Activated T-helper 17 cell treated with anti-CD3 and anti-CD28 coated beads, Interleukin-2, amount 50 U/mL, for 72 hours (primary cell): ENCODE data around the gene PROSER2. TPM values are rescaled to one million over a fixed set of nuclear protein-coding genes. Genes with fewer than 3 reads are reported as not detected.

Source experiments
- ATAC-seq: fragments of 150-1000 bp; cut with Tn5 transposase; replicated peaks from 2 replicates; pipeline ENCODE4 v1.10.0; 2021; ENCODE audit warnings: mild to moderate bottlenecking, moderate library complexity
- H3K27ac Mint-ChIP-seq: one replicate; pipeline ENCODE4 v1.8.0; 2022; ENCODE audit warnings: mixed read lengths
- H3K27me3 Mint-ChIP-seq: one replicate; pipeline ENCODE4 v1.8.0; 2022; ENCODE audit warnings: mixed read lengths
- H3K36me3 Mint-ChIP-seq: one replicate; pipeline ENCODE4 v1.8.0; 2022; ENCODE audit warnings: low read depth, mild to moderate bottlenecking, mixed read lengths
- H3K4me1 Mint-ChIP-seq: one replicate; pipeline ENCODE4 v1.8.0; 2022; ENCODE audit warnings: mixed read lengths
- H3K4me3 Mint-ChIP-seq: one replicate; pipeline ENCODE4 v1.8.0; 2022; ENCODE audit warnings: mild to moderate bottlenecking, mixed read lengths
- H3K9me3 Mint-ChIP-seq: one replicate; pipeline ENCODE4 v1.8.0; 2022; ENCODE audit warnings: mixed read lengths
- total RNA-seq, 2 donors: library from RNA; stranded (reverse); gene quantifications; one replicate each; pipeline ENCODE4 v1.2.3, GENCODE V29; 2022

The PROSER2 gene
- total RNA-seq, 2 donors from 2014 or later, result 0.37 to 1.6 TPM

DNA sequence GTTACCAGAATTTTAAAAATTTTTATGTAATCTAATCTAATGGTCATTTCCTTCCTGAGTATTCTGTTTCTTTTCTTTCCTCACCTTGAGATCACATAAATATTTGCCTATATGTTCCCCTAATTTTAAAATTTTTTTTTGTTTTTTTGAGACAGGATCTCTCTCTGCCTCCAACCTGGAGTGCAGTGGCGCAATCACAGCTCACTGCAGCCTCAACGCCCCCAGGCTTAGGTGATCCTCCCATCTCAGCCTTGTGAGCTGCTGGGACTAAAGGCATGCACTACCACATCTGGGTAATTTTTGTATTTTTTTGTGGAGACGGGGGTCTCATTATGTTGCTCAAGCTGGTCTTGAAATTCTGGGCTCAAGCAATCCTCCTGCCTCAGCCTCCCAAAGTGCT, 4.1 kb upstream of the PROSER2 start:
- Mint-ChIP-seq H3K27ac (no peak overlapping the region), H3K4me3 (no peak overlapping the region), H3K9me3 (no peaks in the 10 kb centered on the region), H3K4me1 (peaks cover 5% of the 10 kb centered on the region), H3K27me3 (peaks cover 15% of the 10 kb centered on the region), H3K36me3 (no peaks in the 10 kb centered on the region)
- no peak for ATAC-seq

DNA sequence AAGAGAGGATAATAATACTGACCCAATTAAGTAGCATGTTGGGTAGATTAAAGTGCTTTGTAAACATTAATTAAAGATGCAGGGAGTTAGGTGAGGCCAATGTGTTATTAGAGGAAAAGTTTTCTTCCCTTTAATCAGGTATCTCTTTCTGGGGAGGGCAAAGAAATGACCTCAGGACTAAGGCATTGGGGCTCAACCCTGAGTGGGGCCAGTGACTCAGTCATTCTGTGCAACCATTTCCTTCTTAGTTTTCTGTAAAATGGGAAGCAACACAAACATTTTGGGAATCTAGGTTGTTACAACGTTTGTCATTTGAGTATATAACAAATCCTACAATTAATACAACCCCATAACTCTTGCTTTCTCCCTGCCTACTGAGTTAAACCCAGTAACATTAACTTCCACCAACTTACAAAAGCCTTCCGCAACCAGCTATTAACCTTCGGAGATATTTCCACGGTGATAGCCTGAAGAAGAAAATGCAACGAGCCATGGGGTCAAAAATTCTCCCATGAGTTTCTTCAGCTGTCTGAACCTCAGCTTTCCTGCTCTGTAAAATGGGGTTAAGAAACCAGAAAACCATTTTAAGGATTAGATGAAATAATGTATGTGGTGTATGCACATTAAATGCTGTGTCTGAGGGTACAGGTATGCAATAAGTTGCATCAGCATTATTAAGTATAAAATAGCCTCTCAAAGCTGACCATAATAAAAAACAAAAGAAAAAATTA, 965 bp upstream of the PROSER2 start:
- H3K4me1 Mint-ChIP-seq, result peaks cover 5% of the 10 kb centered on the region
- no peak for ATAC-seq
- H3K4me3 Mint-ChIP-seq, result peak overlapping the region; percentile 28
- peaks cover 35% of the 10 kb centered on the region for H3K27me3 Mint-ChIP-seq
- no peaks in the 10 kb centered on the region for H3K9me3 Mint-ChIP-seq
- H3K36me3 Mint-ChIP-seq, result no peaks in the 10 kb centered on the region
- H3K27ac Mint-ChIP-seq, result no peak overlapping the region

DNA sequence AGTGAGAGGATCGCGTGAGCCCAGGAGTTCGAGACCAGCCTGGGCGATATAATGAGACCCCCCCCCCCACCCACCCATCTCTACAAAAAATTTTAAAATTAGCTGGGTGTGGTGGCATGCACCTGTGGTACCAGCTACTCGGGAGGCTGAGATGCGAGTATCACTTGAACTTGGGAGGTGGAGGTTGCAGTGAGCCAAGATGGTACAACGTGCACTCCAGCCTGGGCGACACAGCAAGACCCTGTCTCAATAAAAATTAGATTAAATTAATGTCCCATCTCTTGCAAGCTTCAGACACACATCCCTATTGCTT, 391 bp upstream of the PROSER2 start:
- H3K9me3 Mint-ChIP-seq, result no peaks in the 10 kb centered on the region

DNA sequence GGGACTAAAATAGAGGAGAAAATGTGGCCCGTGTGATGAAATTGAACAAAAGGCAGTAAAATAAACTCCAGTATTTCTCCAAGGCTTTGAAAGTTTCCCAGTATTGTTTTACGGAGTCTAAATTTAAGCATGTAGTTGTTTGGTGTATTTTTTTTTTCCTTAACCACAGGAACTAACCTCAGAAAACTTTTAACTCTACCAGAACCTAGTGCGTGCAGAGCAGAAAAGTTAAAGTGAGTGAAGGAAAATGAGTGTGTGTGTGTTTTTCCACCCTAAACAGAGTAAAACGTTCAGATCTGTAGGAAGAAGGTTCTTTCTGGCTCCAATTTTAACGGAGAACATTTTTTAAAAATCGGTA, 812 bp downstream of the PROSER2 start:
- Mint-ChIP-seq H3K27ac (no peak overlapping the region), H3K9me3 (no peaks in the 10 kb centered on the region), H3K4me3 (peak overlapping the region; percentile 67), H3K4me1 (peaks cover 5% of the 10 kb centered on the region), H3K27me3 (peaks cover 38% of the 10 kb centered on the region), H3K36me3 (no peaks in the 10 kb centered on the region)
- peak; percentile 23 for ATAC-seq

More for the DNA sequence above, 391 bp upstream of the PROSER2 start:
- Mint-ChIP-seq H3K27ac (no peak overlapping the region), H3K36me3 (no peaks in the 10 kb centered on the region), H3K4me3 (peak overlapping the region; percentile 28), H3K4me1 (peaks cover 5% of the 10 kb centered on the region), H3K27me3 (peaks cover 38% of the 10 kb centered on the region)
- no peak for ATAC-seq

DNA sequence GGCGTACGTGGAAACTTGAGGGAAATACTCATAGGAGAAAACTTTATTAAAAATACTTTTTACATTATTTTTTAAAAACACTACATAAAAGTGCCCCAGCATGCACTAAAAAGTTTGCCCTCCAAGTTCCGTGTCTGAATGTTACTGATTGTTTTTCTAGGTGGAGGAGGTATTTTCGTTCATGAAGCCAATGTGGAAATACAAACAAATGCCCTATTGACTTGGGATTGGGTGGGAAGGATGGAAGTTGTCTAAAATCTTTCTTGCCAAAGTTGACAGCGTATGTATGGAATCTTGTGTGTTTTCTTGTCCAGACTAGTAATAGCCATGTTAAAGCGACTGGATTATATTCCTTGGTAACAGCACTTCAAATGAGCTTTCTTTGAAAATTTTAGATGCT, 1.2 kb downstream of the PROSER2 start:
- no peaks in the 10 kb centered on the region for H3K9me3 Mint-ChIP-seq
- H3K27ac Mint-ChIP-seq, result no peak overlapping the region
- H3K4me1 Mint-ChIP-seq, result peaks cover 5% of the 10 kb centered on the region
- H3K36me3 Mint-ChIP-seq, result no peaks in the 10 kb centered on the region
- ATAC-seq, result no peak
- H3K27me3 Mint-ChIP-seq, result peaks cover 38% of the 10 kb centered on the region
- peak overlapping the region; percentile 67 for H3K4me3 Mint-ChIP-seq

DNA sequence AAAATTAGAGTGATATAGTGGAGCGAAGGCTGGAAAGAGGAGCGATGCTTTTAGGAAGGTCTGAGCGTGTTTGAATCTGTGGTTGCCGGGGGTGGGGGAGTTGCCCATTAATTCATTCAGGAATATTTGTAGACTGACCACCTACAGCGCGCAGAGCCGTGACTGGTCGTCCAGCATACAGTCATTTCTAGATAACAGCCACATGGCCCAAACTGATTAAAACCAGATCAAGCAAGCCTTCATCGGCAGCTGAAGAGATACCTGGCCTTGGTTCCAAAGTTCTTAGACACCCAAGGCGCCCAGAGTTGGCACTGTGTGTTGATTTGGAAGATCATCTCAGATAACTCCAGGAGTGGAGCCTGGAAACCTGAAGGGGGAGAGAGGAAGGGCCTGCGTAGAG, 1.7 kb downstream of the PROSER2 start:
- Mint-ChIP-seq H3K27ac (no peak overlapping the region), H3K27me3 (peaks cover 33% of the 10 kb centered on the region)
- ATAC-seq, result no peak

DNA sequence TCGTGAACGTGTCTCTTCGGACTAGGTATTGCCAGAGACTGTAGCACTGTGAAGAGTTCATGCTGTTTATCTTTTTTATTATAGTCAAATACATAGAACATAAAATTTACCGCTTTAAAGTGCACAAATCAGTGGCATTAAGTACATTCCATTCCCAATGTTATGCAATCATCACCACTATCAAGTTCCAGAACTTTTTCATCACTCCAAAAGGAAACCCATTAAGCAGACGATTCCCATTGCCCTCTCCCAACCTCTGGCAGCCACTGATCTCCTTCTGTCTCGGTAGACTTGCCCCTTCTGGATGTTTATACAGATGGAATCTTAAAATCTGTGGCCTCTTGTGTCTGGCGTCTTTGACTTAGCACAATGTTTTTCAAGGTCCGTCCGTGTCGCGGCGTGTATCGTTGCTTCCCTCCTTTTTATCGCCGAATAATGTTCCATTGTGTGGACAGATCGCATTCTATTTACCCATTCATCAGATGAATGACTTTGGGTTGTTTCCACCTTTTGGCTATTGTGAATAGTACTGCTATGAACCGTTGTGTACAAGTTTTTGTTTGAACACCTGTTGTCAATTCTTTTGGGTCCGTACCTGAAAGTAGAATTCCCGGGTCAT, 2.7 kb downstream of the PROSER2 start:
- Mint-ChIP-seq H3K4me3 (no peak overlapping the region), H3K27ac (no peak overlapping the region), H3K9me3 (no peaks in the 10 kb centered on the region), H3K36me3 (no peaks in the 10 kb centered on the region), H3K27me3 (peaks cover 32% of the 10 kb centered on the region), H3K4me1 (no peaks in the 10 kb centered on the region)
- ATAC-seq, result no peak

More for the DNA sequence above, 1.7 kb downstream of the PROSER2 start:
- H3K4me3 Mint-ChIP-seq, result no peak overlapping the region
- H3K36me3 Mint-ChIP-seq, result no peaks in the 10 kb centered on the region
- H3K4me1 Mint-ChIP-seq, result peaks cover 2% of the 10 kb centered on the region
- H3K9me3 Mint-ChIP-seq, result no peaks in the 10 kb centered on the region

DNA sequence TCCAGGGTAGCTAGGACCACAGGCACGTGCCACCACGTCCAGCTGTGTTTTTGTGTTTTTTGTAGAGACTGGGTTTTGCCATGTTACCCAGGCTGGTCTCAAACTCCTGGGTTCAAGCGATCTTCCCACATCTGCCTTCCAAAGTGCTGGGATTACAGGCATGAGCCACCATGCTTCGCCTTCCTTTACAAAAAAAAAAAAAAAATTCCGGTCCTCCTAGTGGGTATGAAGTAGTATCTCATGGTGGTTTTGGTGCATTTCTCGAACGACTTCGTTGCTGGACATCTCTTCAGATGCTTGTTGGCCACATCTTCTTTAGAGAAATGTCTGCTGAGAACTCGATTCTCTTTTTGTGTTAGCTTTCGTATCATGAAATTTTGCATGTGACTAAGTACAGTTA, 3.9 kb downstream of the PROSER2 start:
- H3K4me3 Mint-ChIP-seq, result no peak overlapping the region
- ATAC-seq, result no peak
- H3K27me3 Mint-ChIP-seq, result peaks cover 25% of the 10 kb centered on the region

DNA sequence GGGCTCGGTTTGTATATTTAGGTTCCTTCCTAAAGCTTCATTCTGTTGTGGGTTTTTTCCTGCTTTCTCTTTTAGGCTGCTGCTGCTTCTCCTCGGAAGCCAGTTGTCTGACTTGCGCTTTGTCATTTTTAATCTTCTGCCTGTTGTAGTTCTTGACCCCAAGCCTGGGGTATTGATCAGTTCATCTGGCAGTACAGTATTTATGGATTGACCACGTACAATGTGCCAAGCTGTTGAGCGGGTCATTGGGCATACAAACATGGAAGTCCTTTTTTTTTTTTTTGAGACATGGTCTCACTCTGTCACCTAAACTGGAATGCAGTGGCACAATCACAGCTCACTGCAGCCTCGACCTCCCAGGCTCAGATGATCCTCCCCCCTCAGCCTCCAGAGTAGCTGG, 4.3 kb downstream of the PROSER2 start:
- H3K4me3 Mint-ChIP-seq, result no peak overlapping the region
- H3K27me3 Mint-ChIP-seq, result peaks cover 25% of the 10 kb centered on the region
- H3K4me1 Mint-ChIP-seq, result no peaks in the 10 kb centered on the region
- ATAC-seq, result no peak
- H3K9me3 Mint-ChIP-seq, result no peaks in the 10 kb centered on the region
- H3K36me3 Mint-ChIP-seq, result no peaks in the 10 kb centered on the region
- no peak overlapping the region for H3K27ac Mint-ChIP-seq

More for the DNA sequence above, 3.9 kb downstream of the PROSER2 start:
- no peaks in the 10 kb centered on the region for H3K4me1 Mint-ChIP-seq
- no peaks in the 10 kb centered on the region for H3K36me3 Mint-ChIP-seq
- no peaks in the 10 kb centered on the region for H3K9me3 Mint-ChIP-seq
- no peak overlapping the region for H3K27ac Mint-ChIP-seq

DNA sequence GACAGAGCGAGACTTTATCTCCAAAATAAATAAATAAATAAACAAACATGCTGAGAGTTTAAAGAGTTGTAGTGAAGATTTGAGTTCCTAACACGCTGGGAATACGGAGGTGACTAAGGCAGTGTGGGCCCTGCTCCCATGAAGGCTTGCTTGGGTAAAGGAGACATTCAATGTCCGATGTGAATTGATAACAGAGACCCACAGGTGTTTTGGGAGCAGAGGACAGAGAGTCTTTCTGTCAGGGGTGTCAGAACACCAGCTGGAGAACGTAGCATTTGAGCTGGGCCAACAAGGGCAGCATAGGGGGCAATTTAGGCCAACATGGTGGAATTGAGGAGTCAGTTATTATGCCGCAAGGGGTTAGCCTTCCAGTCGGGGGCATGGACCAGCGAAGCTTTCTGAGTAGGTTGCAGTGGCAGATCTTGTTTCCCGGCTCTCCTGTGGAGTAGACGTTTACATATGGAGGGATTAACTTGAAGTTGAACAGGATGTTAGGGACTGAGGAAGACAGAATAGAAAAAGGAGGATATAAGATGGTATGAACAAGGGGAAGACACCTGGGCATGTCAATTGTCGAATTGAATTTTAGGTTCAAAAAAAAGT, 5.6 kb downstream of the PROSER2 start:
- H3K27me3 Mint-ChIP-seq, result peaks cover 25% of the 10 kb centered on the region
- ATAC-seq, result no peak
- no peaks in the 10 kb centered on the region for H3K4me1 Mint-ChIP-seq
- H3K4me3 Mint-ChIP-seq, result no peak overlapping the region
- no peaks in the 10 kb centered on the region for H3K36me3 Mint-ChIP-seq
- H3K9me3 Mint-ChIP-seq, result no peaks in the 10 kb centered on the region
- no peak overlapping the region for H3K27ac Mint-ChIP-seq

DNA sequence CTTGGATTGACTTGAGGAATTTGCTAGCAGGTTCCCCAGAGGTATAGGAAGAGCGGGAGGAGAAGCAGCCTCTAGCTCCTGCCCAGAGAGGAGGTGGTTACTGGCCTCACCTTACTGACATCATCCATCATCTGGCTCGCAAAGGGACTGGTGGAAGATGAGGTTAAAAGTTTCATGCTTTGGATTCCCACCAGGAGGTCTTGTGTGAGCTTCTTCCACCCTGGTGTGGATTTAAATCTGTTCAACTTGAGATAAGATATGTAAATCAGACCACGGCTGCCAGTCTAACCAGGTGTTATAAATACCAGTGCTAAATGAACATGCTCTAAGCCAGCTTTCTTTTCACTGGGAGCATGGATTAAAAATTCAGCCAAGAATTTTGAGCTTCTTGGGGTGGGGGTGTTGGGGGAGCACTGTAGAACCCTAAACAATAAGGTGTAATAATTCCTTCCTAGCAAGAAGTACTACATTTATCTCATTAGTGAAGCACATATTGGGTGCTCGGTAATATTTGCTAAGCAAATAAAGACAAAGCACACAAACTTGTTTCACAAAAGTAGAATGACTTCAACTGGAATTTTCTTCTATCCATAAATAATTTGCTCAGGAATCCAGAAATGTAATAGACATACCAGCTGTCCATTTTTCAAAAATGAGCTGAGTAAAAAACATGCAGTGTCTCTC, 7.8 kb downstream of the PROSER2 start:
- peaks cover 8% of the 10 kb centered on the region for H3K27me3 Mint-ChIP-seq
- H3K9me3 Mint-ChIP-seq, result no peaks in the 10 kb centered on the region

DNA sequence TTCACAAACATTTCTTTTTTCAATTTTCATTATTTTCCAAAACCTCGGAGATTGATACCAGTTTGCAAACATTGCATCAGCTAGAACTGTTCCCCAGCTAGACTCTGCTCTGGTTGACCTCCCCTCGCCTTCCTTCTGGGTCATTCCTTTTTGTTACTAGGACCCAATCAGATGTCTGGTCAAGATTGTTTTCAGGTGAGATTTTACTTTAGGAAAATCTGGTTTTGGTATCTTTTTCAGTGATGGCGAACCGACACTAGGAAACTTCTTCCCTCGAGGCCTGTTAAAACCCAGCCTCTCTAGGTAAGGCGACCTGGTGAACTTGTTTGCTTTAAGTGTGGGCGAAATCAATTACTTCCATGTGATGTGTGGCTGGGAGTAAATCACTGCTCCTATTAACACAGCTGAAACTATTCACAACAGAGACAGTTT, 8.4 kb downstream of the PROSER2 start:
- Mint-ChIP-seq H3K27ac (no peak overlapping the region), H3K27me3 (peaks cover 5% of the 10 kb centered on the region), H3K4me3 (no peak overlapping the region), H3K36me3 (no peaks in the 10 kb centered on the region), H3K9me3 (no peaks in the 10 kb centered on the region), H3K4me1 (no peaks in the 10 kb centered on the region)
- no peak for ATAC-seq

More for the DNA sequence above, 7.8 kb downstream of the PROSER2 start:
- ATAC-seq, result no peak
- no peak overlapping the region for H3K27ac Mint-ChIP-seq
- H3K4me1 Mint-ChIP-seq, result no peaks in the 10 kb centered on the region
- no peak overlapping the region for H3K4me3 Mint-ChIP-seq
- no peaks in the 10 kb centered on the region for H3K36me3 Mint-ChIP-seq

DNA sequence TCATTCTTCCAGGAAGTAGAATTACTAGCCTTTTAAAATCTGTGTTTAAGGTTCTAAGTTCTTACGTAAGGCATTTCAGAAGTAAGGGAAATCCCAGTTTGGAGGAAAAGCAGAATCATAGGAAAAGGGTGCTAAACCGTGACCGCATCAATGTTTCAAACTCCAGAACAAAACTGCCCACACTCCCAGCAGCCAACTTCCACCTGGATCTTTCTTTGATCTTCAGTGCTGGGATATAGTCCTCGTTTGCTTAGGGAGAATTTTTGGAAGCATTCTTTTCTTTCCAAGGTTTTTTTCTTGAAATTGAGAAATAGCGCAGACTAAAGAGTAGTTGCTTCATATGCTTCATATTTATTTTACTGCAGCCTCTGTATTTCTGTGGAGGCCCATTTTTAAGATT, 8.9 kb downstream of the PROSER2 start:
- no peak overlapping the region for H3K4me3 Mint-ChIP-seq
- no peaks in the 10 kb centered on the region for H3K36me3 Mint-ChIP-seq
- H3K27ac Mint-ChIP-seq, result no peak overlapping the region
- no peak for ATAC-seq
- H3K4me1 Mint-ChIP-seq, result no peaks in the 10 kb centered on the region
- no peaks in the 10 kb centered on the region for H3K9me3 Mint-ChIP-seq
- peaks cover 4% of the 10 kb centered on the region for H3K27me3 Mint-ChIP-seq

DNA sequence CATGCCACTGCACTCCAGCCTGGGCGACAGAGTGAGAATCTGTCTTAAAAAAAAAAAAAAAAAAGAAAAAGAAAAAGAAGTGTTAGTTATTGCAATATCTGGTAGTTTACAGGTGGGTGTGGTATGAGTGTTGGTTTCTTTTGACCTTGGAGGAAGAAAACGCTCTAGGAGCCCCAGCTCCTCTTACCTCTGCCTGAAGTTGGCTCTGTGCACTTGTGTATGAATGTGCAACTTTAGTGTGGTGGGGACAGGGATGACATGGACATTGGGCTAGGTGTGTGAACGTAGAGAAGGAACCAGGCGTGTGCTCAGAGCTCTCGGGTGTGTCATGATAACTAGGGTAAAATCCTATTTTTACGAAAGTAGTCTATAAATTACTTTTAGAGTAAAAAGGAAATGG, 11.9 kb downstream of the PROSER2 start:
- Mint-ChIP-seq H3K9me3 (no peaks in the 10 kb centered on the region), H3K4me1 (no peaks in the 10 kb centered on the region), H3K27ac (no peak overlapping the region), H3K36me3 (no peaks in the 10 kb centered on the region), H3K4me3 (no peak overlapping the region), H3K27me3 (no peaks in the 10 kb centered on the region)
- ATAC-seq, result no peak

DNA sequence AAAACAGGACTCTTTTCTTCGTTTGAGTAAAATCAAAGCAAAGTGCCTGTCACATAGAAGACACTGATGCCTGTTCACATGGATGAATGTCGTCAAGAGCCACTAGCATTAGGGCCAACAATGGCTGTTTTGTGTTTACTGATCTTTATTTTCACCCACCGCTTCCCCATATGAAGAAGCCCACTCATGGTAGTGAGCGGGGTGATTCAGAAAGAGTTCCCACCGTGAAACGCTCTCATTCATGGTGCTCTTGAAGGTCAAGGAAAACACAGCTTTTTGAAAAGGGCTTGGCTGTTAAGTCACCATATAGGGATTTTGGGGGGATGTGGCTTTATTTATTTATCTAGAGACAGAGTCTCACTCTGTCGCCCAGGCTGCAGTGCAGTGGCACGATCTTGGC, 12.5 kb downstream of the PROSER2 start:
- H3K27ac Mint-ChIP-seq, result no peak overlapping the region
- no peaks in the 10 kb centered on the region for H3K4me1 Mint-ChIP-seq
- no peaks in the 10 kb centered on the region for H3K9me3 Mint-ChIP-seq
- no peaks in the 10 kb centered on the region for H3K27me3 Mint-ChIP-seq
- ATAC-seq, result no peak
- H3K36me3 Mint-ChIP-seq, result no peaks in the 10 kb centered on the region
- H3K4me3 Mint-ChIP-seq, result no peak overlapping the region
